ENCODE measurements around the gene AFF4.
A peak's percentile ranks its signal among the peaks of the same experiment; 100 is the strongest.
"Not testable (repeated sequence)": the region's sequence is repeated elsewhere in the genome, so short reads cannot be mapped to it uniquely, and the experiment has no call there.

The AFF4 gene, protein sequence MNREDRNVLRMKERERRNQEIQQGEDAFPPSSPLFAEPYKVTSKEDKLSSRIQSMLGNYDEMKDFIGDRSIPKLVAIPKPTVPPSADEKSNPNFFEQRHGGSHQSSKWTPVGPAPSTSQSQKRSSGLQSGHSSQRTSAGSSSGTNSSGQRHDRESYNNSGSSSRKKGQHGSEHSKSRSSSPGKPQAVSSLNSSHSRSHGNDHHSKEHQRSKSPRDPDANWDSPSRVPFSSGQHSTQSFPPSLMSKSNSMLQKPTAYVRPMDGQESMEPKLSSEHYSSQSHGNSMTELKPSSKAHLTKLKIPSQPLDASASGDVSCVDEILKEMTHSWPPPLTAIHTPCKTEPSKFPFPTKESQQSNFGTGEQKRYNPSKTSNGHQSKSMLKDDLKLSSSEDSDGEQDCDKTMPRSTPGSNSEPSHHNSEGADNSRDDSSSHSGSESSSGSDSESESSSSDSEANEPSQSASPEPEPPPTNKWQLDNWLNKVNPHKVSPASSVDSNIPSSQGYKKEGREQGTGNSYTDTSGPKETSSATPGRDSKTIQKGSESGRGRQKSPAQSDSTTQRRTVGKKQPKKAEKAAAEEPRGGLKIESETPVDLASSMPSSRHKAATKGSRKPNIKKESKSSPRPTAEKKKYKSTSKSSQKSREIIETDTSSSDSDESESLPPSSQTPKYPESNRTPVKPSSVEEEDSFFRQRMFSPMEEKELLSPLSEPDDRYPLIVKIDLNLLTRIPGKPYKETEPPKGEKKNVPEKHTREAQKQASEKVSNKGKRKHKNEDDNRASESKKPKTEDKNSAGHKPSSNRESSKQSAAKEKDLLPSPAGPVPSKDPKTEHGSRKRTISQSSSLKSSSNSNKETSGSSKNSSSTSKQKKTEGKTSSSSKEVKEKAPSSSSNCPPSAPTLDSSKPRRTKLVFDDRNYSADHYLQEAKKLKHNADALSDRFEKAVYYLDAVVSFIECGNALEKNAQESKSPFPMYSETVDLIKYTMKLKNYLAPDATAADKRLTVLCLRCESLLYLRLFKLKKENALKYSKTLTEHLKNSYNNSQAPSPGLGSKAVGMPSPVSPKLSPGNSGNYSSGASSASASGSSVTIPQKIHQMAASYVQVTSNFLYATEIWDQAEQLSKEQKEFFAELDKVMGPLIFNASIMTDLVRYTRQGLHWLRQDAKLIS

DNA sequence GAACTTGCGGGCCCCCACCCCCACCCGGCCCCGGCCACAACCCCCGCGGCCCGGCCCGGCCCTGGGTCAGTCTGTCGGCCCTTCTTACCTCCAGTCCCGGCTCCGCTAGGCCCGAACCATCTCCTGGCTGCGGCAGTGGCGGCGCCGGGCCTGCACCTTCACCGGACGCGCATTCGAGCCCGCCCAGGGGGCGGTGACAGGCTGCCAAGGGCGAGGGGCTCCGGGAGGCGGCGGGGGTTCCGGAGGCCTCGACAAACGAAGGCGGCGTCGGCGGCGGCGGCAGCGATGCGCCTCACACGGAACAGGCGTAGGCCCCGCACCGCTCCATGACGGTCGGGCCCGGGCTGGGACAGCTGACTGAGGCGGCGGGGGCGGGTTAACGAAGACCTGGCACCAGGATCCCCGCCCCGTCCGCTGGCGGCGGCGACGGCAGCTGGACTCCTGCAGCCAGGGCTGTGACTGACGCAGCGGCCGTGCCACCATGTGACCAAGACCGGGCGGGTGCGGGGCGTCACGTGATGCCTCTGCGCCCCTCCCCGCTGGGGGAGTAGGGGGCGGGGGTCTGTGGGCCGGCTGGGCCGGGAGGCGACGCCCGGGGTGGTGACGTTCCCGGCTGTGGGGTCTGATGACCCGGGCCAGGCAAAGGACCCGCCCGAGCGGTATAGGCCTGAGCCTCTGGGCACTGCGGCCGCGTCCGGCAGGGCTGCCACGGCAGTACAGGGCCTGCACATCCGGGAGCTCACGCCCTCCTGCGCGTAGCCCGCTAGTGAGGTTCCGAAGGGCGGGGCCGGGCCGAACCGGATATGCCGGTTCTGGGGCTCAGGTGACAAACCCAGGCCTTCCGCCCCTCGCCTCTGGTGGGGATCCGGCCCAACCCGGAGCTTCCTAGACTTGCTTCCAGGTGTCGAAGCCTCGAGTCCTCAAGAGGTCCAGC, at the start of gene AFF4:
Gene AFF4 (minus strand): TSS at position 464 of the 934 bp plus-strand sequence. CDS start 26,445 bp downstream, outside the sequence.
- DNase-seq (ENCODE audit: low spot score): peak; percentile 97

- not testable (repeated sequence) for DNase-seq (ENCODE audit: low spot score)
These were observed 45.0 kb upstream of the AFF4 start for GRCh38 chr5:133008455-133008854.

- DNase-seq (ENCODE audit: low spot score): no peak
These were observed 43.2 kb upstream of the AFF4 start for GRCh38 chr5:133006653-133007052.

GRCh38 chr5:132999246-132999645, 35.8 kb upstream of the AFF4 start:
- DNase-seq (ENCODE audit: low spot score): no peak

DNA sequence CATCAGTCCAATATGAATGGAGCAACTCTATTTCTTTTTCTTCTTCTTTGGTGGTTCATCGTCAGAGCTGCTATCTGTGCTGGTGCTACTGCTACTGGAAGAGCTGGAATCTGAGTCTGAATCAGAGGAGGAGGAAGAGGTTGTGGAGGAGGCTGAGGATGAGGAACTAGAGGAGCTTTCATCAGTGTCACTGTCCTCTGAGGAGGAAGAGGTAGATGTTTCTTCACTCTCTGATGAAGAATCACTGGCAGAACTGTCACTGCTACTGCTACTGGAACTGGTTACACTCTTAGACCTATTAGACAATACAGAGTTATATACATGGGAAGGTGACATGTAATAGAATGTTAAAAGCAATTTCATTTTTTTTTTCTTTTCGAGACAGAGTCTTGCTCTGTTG, 35.1 kb upstream of the AFF4 start:
- no peak for DNase-seq (ENCODE audit: low spot score)

DNA sequence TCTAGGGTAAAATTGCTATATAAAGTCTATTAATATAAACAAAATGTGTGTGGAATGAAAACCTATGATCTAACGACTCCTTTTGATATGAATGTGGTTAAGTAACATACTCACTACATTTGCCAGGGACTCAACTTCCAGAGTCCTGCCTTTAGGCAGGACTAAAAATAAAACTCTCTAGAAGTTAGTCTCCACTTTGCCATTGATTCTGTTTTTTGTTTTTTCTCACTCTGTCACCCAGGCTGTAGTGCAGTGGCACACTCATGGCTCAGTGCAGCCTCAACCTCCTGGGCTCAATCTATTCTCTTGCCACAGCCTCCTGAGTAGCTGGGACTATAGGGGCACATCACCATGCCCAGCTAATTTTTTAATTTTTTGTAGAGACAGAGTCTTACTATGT, 32.9 kb upstream of the AFF4 start:
- no peak for DNase-seq (ENCODE audit: low spot score)

GRCh38 chr5:132987531-132988408, 24.3 kb upstream of the AFF4 start:
- DNase-seq (ENCODE audit: low spot score): no peak

- not testable (repeated sequence) for DNase-seq (ENCODE audit: low spot score)
These were observed 19.5 kb upstream of the AFF4 start for GRCh38 chr5:132982971-132983370.

GRCh38 chr5:132981288-132981687, 17.9 kb upstream of the AFF4 start:
- no peak for DNase-seq (ENCODE audit: low spot score)

DNA sequence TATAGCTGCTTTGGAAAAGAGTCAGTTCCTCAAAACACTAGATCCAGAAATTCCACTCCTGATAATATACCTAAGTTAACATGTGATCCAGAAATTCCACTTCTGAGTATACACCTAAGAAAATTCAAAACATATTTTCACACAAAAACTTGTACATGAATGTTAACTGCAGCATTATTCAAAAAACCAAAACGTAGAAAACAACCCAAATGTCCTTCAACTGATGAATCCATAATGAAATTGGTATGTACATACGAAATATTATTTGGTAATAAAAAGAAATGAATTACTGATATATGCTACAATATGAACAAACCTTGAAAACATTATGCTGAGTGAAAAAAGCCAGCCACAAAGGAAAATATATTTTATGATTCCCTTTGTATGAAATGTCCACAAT, 16.5 kb upstream of the AFF4 start:
- no peak for DNase-seq (ENCODE audit: low spot score)

- DNase-seq (ENCODE audit: low spot score): peak; percentile 10
These were observed 16.0 kb upstream of the AFF4 start for GRCh38 chr5:132979367-132979940.

DNA sequence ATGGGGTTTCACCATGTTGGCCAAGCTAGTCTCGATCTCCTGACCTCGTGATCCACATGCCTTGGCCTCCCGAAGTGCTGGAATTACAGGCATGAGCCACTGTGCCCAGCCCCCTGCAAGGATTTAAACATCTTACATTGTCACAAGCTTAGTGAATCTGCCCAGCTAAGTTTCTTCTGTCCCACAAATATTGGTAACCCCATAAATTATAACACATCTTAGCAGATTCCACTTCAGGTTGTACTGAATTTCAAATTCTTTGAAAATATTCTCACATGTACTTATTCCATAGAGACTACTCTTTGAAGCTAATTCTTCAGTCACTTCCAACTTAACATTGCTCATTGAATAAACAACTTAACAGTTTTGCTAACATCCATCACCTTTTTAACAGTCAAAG, 13.4 kb upstream of the AFF4 start:
- DNase-seq (ENCODE audit: low spot score): no peak

DNA sequence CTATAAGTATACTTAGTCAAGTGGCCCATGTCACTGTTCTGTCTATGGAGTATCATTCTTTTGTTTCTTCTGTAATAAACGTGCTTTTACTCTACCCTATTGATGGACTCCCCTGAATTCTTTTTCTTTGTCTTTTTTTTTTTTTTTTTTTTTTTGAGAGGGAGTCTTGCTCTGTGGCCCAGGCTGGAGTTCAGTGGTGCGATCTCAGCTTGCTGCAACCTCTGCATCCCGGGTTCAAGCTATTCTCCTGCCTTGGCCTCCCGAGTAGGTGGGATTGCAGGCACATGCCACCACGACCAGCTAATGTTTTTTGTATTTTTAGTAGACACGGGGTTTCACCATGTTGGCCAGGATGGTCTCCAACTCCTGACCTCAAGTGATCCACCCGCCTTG, 9.0 kb upstream of the AFF4 start:
- not testable (repeated sequence) for DNase-seq (ENCODE audit: low spot score)

- no peak for DNase-seq (ENCODE audit: low spot score)
These were observed 8.3 kb upstream of the AFF4 start for GRCh38 chr5:132971483-132972435.

- no peak for DNase-seq (ENCODE audit: low spot score)
These were observed 1.7 kb upstream of the AFF4 start for GRCh38 chr5:132965120-132965519.

- peak; percentile 44 for DNase-seq (ENCODE audit: low spot score)
These were observed 909 bp downstream of the AFF4 start for GRCh38 chr5:132962429-132963021.

GRCh38 chr5:132961887-132962286, 1.5 kb downstream of the AFF4 start:
- DNase-seq (ENCODE audit: low spot score): peak; percentile 14

DNA sequence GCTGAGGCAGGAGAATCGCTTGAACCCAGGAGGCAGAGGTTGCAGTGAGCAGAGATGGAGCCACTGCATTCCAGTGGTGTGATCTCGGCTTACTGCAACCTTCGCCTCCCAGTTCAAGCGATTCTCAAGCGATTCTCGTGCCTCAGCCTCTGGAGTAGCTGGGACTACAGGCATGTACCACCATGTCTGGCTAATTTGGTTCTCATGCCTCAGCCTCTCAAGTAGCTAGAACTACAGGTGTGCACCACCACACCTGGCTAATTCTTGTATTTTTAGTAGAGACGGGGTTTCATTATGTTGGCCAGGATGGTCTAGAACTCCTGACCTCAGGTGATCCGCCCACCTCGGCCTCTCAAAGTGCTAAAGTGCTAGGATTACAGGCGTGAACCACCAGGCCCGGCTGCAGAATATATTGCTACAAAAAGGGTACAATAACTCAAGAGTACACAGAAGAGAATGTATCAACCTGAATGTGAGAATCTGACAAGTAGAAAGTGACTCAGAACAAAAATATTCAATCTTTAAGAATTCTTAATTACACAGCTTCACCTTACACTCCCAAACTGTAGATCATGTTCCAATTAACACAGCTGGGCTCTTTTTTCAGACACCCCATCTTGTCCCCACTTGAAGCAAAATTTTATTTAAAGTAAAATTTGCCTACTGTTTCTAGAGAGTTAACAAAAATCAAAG, 2.2 kb downstream of the AFF4 start:
- not testable (repeated sequence) for DNase-seq (ENCODE audit: low spot score)
